Measurements from ENCODE around the gene MOBP.

- TF ChIP-seq CTCF (IDR thresholded peaks at IDR 0.05; ENCODE audit: low read depth, low read length, missing input control) (no peak), TAF1 (conservative IDR thresholded peaks at IDR 0.05) (no peak), REST (IDR thresholded peaks at IDR 0.05) (no peak), SP1 (IDR thresholded peaks at IDR 0.05) (no peak)
Observed at GRCh38 chr3:39519554-39520288, 52.2 kb downstream of the MOBP start.
